ENCODE data around the gene PAX5. TPM values are rescaled to one million over a fixed set of nuclear protein-coding genes. Genes with fewer than 3 reads are reported as not detected.

PAX5 gene
- total and polyA plus RNA-seq, 5 donors, result 0.03 TPM; not detected in 4

- ATAC-seq (no peak), DNase-seq (no peak)
- no peaks in the 10 kb centered on the region for H3K4me1 ChIP-seq (ENCODE audit: control insufficient read depth, insufficient read depth, low read length)
- H3K27me3 ChIP-seq (ENCODE audit: control insufficient read depth, insufficient read depth), result no peaks in the 10 kb centered on the region
- 50% methylated on average over 5 of the region's 5 CpGs for WGBS
- no peaks in the 10 kb centered on the region for H3K9me3 ChIP-seq (ENCODE audit: control insufficient read depth, low read length)
- no peak overlapping the region for H3K4me3 ChIP-seq (ENCODE audit: low read length)
- H3K27ac ChIP-seq (ENCODE audit: low read length), result no peak overlapping the region
- intact Hi-C loops (cut with DNase I), result no loop called here
Observed at GRCh38 chr9:36788534-36788933, 245.5 kb downstream of the PAX5 start.

DNA sequence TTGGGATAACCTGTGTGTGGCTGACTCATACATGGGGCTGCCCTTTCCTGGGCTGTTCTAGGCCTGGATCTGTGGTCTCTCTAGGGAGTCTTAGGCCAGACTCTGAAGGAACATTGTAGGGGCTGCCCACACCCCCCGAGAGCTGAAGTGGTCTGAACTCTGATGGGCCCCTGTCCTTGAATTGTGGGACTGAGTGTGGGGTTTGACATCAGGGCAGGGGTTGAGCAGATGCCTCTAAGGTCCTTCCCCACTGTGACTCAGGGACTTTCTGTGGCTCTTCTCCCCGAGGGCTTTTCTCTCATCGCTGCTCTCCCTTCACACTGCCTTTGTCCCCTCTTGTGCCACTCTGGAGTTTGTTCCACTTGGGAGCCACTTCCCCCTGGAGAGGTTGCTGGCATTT lies 246.4 kb downstream of the PAX5 start:
- no peaks in the 10 kb centered on the region for H3K27me3 ChIP-seq (ENCODE audit: control insufficient read depth, insufficient read depth)
- H3K9me3 ChIP-seq (ENCODE audit: control insufficient read depth, low read length), result no peaks in the 10 kb centered on the region
- 57% methylated on average over 3 of the region's 3 CpGs for WGBS
- H3K4me3 ChIP-seq (ENCODE audit: low read length), result no peak overlapping the region
- H3K4me1 ChIP-seq (ENCODE audit: control insufficient read depth, insufficient read depth, low read length), result no peaks in the 10 kb centered on the region
- no peak overlapping the region for H3K27ac ChIP-seq (ENCODE audit: low read length)
- ATAC-seq (no peak), DNase-seq (no peak)
- intact Hi-C loops (cut with DNase I), result no loop called here

Small RNA genes within 50 kb of the gene (microRNA-seq; reads per million reads assigned to microRNA genes)
- gene MIR4475 (0 reads per million in 2 donors), gene MIR4476 (0 reads per million in 2 donors), gene MIR4540 (0 reads per million in 2 donors)

Other genes with a start within 250 kb of the PAX5 start
- gene ZCCHC7, start 86.3 kb upstream of the PAX5 start, total RNA-seq, result 10 to 100 TPM; 13.4 to 17.1 (median 14.2) TPM
- 4.6 TPM for gene ZCCHC7, start 86.3 kb upstream of the PAX5 start, polyA plus RNA-seq